H1 (cell line): ENCODE data around the gene CRADD. TPM values are rescaled to one million over a fixed set of nuclear protein-coding genes. Genes with fewer than 3 reads are reported as not detected.

Source experiments
- CTCF ChIA-PET: fragments of 300-600 bp; sonication (Branson Sonifier 250); formaldehyde crosslinking; loops from one replicate; lab custom pipeline; 2021; ENCODE audit not compliant: partially characterized antibody; lab: Charles Lee
- POLR2A ChIA-PET: fragments of 300-600 bp; sonication (Branson Sonifier 250); formaldehyde crosslinking; loops from one replicate; lab custom pipeline; 2021; ENCODE audit warnings: inconsistent platforms; ENCODE audit not compliant: partially characterized antibody; lab: Charles Lee
- DNase-seq, 2 experiments: peaks; one replicate each; pipeline versions ENCODE4 v3.0.0 to v3.0.0-alpha.2; 2010 to 2022; ENCODE audit warnings: low spot score in 2 of 2, low read depth in 1 of 2, mixed read lengths in 1 of 2
- FAIRE-seq: peaks from 2 replicates; lab custom pipeline; 2011; peaks lifted over from hg19 to GRCh38; lab: Jason Lieb, UNC
- H2AFZ ChIP-seq: 2 replicates; pipeline ENCODE4 v1.8.1; 2012; ENCODE audit warnings: low read length, inconsistent platforms
- H2AK5ac ChIP-seq: 2 replicates; pipeline ENCODE4 v1.6.1; 2013; ENCODE audit warnings: low read depth, low read length
- H2BK120ac ChIP-seq: replicated peaks from 2 replicates; pipeline ENCODE3; 2013; ENCODE audit warnings: low read depth, low read length, inconsistent platforms
- H2BK12ac ChIP-seq: 2 replicates; pipeline ENCODE4 v1.6.1; 2013; ENCODE audit warnings: low read depth, low read length
- H2BK15ac ChIP-seq: 2 replicates; pipeline ENCODE4 v1.6.1; 2013; ENCODE audit warnings: low read length
- H2BK20ac ChIP-seq: 2 replicates; pipeline ENCODE4 v1.6.1; 2013; ENCODE audit warnings: low read length
- H2BK5ac ChIP-seq: 2 replicates; pipeline ENCODE4 v1.6.1; 2013; ENCODE audit warnings: low read depth, low read length
- H3K14ac ChIP-seq: 2 replicates; pipeline ENCODE4 v1.6.1; 2013; ENCODE audit warnings: inconsistent platforms; ENCODE audit not compliant: insufficient read length
- H3K18ac ChIP-seq: 2 replicates; pipeline ENCODE4 v1.6.1; 2013; ENCODE audit warnings: low read length; ENCODE audit errors: extremely low read depth
- H3K23ac ChIP-seq: 2 replicates; pipeline ENCODE4 v1.6.1; 2013; ENCODE audit warnings: inconsistent platforms; ENCODE audit not compliant: insufficient read length
- H3K23me2 ChIP-seq: 2 replicates; pipeline ENCODE4 v1.6.1; 2013; ENCODE audit warnings: low read depth, low read length
- H3K27ac ChIP-seq: 2 replicates; pipeline ENCODE4 v1.6.1; 2011; ENCODE audit warnings: low read depth, low read length, inconsistent platforms
- H3K27me3 ChIP-seq, 4 experiments: replicated peaks in 1 of 4; 1 replicate in 1 of 4; 2 replicates in 3 of 4; pipeline versions ENCODE4 v1.6.1 to v1.8.1; 2011 to 2013; ENCODE audit warnings: low read length in 3 of 4, mild to moderate bottlenecking in 3 of 4, inconsistent platforms in 2 of 4, mixed read lengths in 2 of 4, moderate library complexity in 1 of 4; ENCODE audit not compliant: control insufficient read depth in 3 of 4, insufficient read depth in 3 of 4; ENCODE audit errors: extremely low read depth in 1 of 4
- H3K36me3 ChIP-seq, 4 experiments: 2 replicates each; pipeline versions ENCODE4 v1.6.1 to v1.8.1; 2011 to 2013; ENCODE audit warnings: mild to moderate bottlenecking in 4 of 4, low read length in 3 of 4, moderate library complexity in 2 of 4, control low read depth in 1 of 4, inconsistent platforms in 1 of 4; ENCODE audit not compliant: insufficient read depth in 4 of 4, control insufficient read depth in 2 of 4
- H3K4ac ChIP-seq: replicated peaks from 2 replicates; pipeline ENCODE3; 2013; ENCODE audit warnings: low read length, low read depth, mixed read lengths, inconsistent platforms; ENCODE audit not compliant: insufficient read length
- H3K4me1 ChIP-seq, 4 experiments: replicated peaks in 1 of 4; 1 replicate in 1 of 4; 2 replicates in 3 of 4; pipeline versions ENCODE4 v1.6.1 to v1.8.1; 2011 to 2013; ENCODE audit warnings: low read length in 3 of 4, inconsistent platforms in 2 of 4, mixed read lengths in 1 of 4; ENCODE audit not compliant: insufficient read depth in 4 of 4, control insufficient read depth in 3 of 4
- H3K4me2 ChIP-seq, 2 experiments: 2 replicates each; pipeline versions ENCODE4 v1.6.1 to v1.8.1; 2011 to 2013; ENCODE audit warnings: low read depth in 2 of 2, low read length in 2 of 2, control low read depth in 1 of 2, inconsistent platforms in 1 of 2, mild to moderate bottlenecking in 1 of 2; ENCODE audit not compliant: insufficient read depth in 1 of 2
- H3K4me3 ChIP-seq, 4 experiments: fragments of 200-600, 300-600 bp in 1 of 4; sonication (generic), shearing (Covaris generic), sonication (Bioruptor Twin) in 1 of 4; 2 replicates each; pipeline versions ENCODE4 v1.5.1 to v1.8.1; 2011 to 2016; ENCODE audit warnings: low read length in 4 of 4, low read depth in 3 of 4, control low read depth in 2 of 4, inconsistent platforms in 2 of 4, mild to moderate bottlenecking in 2 of 4, mixed read lengths in 1 of 4, moderate library complexity in 1 of 4; ENCODE audit not compliant: insufficient read depth in 2 of 4; ENCODE audit errors: extremely low read depth in 1 of 4
- H3K56ac ChIP-seq: replicated peaks from 2 replicates; pipeline ENCODE3; 2013; ENCODE audit warnings: low read depth, mild to moderate bottlenecking, mixed read lengths, low read length, inconsistent platforms; ENCODE audit not compliant: insufficient read length
- H3K79me1 ChIP-seq: 2 replicates; pipeline ENCODE4 v1.6.1; 2013; ENCODE audit warnings: low read depth, low read length, control low read depth
- H3K79me2 ChIP-seq, 2 experiments: 2 replicates each; pipeline versions ENCODE4 v1.6.1 to v1.8.1; 2012 to 2013; ENCODE audit warnings: low read length in 2 of 2, mild to moderate bottlenecking in 2 of 2, inconsistent platforms in 1 of 2; ENCODE audit not compliant: insufficient read depth in 2 of 2, control insufficient read depth in 1 of 2
- H3K9ac ChIP-seq, 4 experiments: replicated peaks in 1 of 4; 1 replicate in 1 of 4; 2 replicates in 3 of 4; pipeline versions ENCODE4 v1.6.1 to v1.8.1; 2011 to 2013; ENCODE audit warnings: low read depth in 3 of 4, low read length in 3 of 4, control low read depth in 2 of 4, mild to moderate bottlenecking in 2 of 4, moderate library complexity in 2 of 4, inconsistent platforms in 1 of 4; ENCODE audit errors: extremely low read depth in 1 of 4
- H3K9me3 ChIP-seq, 2 experiments: 2 replicates each; pipeline versions ENCODE4 v1.6.1 to v1.8.1; 2012 to 2013; ENCODE audit warnings: mild to moderate bottlenecking in 2 of 2, moderate library complexity in 2 of 2, control low read depth in 1 of 2, inconsistent platforms in 1 of 2, low read depth in 1 of 2, low read length in 1 of 2, mixed read lengths in 1 of 2; ENCODE audit not compliant: insufficient read depth in 2 of 2
- H4K20me1 ChIP-seq, 2 experiments: replicated peaks in 1 of 2; 2 replicates each; pipeline versions ENCODE3 to v1.8.1; 2011 to 2013; ENCODE audit warnings: inconsistent platforms in 2 of 2, low read length in 2 of 2, mild to moderate bottlenecking in 1 of 2; ENCODE audit not compliant: insufficient read depth in 2 of 2, control insufficient read depth in 1 of 2
- H4K5ac ChIP-seq: 2 replicates; pipeline ENCODE4 v1.6.1; 2013; ENCODE audit warnings: low read length, low read depth, mixed read lengths, inconsistent platforms; ENCODE audit not compliant: insufficient read length
- H4K8ac ChIP-seq: 2 replicates; pipeline ENCODE4 v1.8.0; 2013; ENCODE audit warnings: mild to moderate bottlenecking, moderate library complexity, low read length, inconsistent platforms; ENCODE audit not compliant: insufficient read depth; ENCODE audit errors: extremely low read depth
- H4K91ac ChIP-seq: replicated peaks from 2 replicates; pipeline ENCODE3; 2013; ENCODE audit warnings: low read length, mixed read lengths, inconsistent platforms; ENCODE audit not compliant: insufficient read length
- ASH2L ChIP-seq: fragments of 200-600, 300-600 bp; sonication (generic); IDR thresholded peaks from one replicate; pipeline ENCODE4 v1.7.1; 2017; ENCODE audit warnings: low read length
- CBX5 ChIP-seq: fragments of 300-800, 300-1000 bp; sonication (generic); IDR thresholded peaks from 2 replicates; pipeline ENCODE4 v1.7.1; 2016; ENCODE audit warnings: antibody characterized with exemption, low read length, low read depth
- CTBP2 ChIP-seq: IDR thresholded peaks from 2 replicates; pipeline ENCODE4 v1.7.0; 2011; ENCODE audit warnings: borderline replicate concordance, mild to moderate bottlenecking, moderate library complexity, mixed read lengths, low read length; ENCODE audit not compliant: insufficient read depth, insufficient read length
- FOSL1 ChIP-seq: IDR thresholded peaks from 2 replicates; pipeline ENCODE4 v1.6.1; 2011; ENCODE audit warnings: mild to moderate bottlenecking, low read depth, low read length, moderate library complexity; ENCODE audit not compliant: insufficient read depth
- GABPA ChIP-seq: IDR thresholded peaks from 2 replicates; pipeline ENCODE4 v1.6.1; 2011; ENCODE audit warnings: mild to moderate bottlenecking, low read length, moderate library complexity, borderline replicate concordance; ENCODE audit not compliant: insufficient read depth
- GTF2F1 ChIP-seq: IDR thresholded peaks from 2 replicates; pipeline ENCODE4 v1.6.1; 2012; ENCODE audit warnings: low read depth, low read length, improper control_type of control experiment, borderline replicate concordance
- HDAC6 ChIP-seq: IDR thresholded peaks from one replicate; pipeline ENCODE4 v1.7.1; 2012; ENCODE audit warnings: low read depth, mild to moderate bottlenecking, inconsistent platforms, low read length, moderate library complexity
- JUND ChIP-seq: IDR thresholded peaks from 2 replicates; pipeline ENCODE4 v1.6.1; 2011; ENCODE audit warnings: mild to moderate bottlenecking, improper control_type of control experiment, low read length
- KDM1A ChIP-seq: fragments of 200-600, 300-600 bp; sonication (generic); IDR thresholded peaks from 2 replicates; pipeline ENCODE4 v1.7.1; 2016; ENCODE audit warnings: mild to moderate bottlenecking, low read length, borderline replicate concordance
- KDM4A ChIP-seq: IDR thresholded peaks from one replicate; pipeline ENCODE4 v1.7.1; 2012; ENCODE audit warnings: low read depth, mild to moderate bottlenecking, moderate library complexity, low read length, inconsistent platforms; ENCODE audit not compliant: severe bottlenecking
- NANOG ChIP-seq: IDR thresholded peaks from 2 replicates; pipeline ENCODE4 v1.6.1; 2011; ENCODE audit warnings: low read length, low read depth, mild to moderate bottlenecking, inconsistent platforms; ENCODE audit not compliant: insufficient read depth, poor library complexity, severe bottlenecking
- POLR2AphosphoS5 ChIP-seq: IDR thresholded peaks from 2 replicates; pipeline ENCODE4 v1.6.1; 2011; ENCODE audit warnings: low read depth, low read length
- SUZ12 ChIP-seq: fragments of 200-600 bp; sonication (generic); IDR thresholded peaks from 2 replicates; pipeline ENCODE4 v1.6.1; 2012; ENCODE audit warnings: mild to moderate bottlenecking, inconsistent platforms, low read length, moderate library complexity, mixed read lengths
- TAF1 ChIP-seq: IDR thresholded peaks from 2 replicates; pipeline ENCODE4 v1.6.1; 2011; ENCODE audit warnings: mild to moderate bottlenecking, low read depth, low read length
- TAF7 ChIP-seq: optimal IDR thresholded peaks from 2 replicates; pipeline ENCODE3; 2011; ENCODE audit warnings: low read depth, mild to moderate bottlenecking, inconsistent platforms, low read length, moderate library complexity, borderline replicate concordance
- WGBS, 2 experiments: shearing (Covaris generic) in 1 of 2; methylation state at CpG; one replicate each; pipeline versions ENCODE4 v1.1.6 to v1.1.7; 2013 to 2015; ENCODE audit warnings: low lambda C conversion rate in 2 of 2, mixed read lengths in 2 of 2, inconsistent platforms in 1 of 2, low coverage in 1 of 2, missing lambda C conversion rate in 1 of 2; ENCODE audit not compliant: insufficient replicate concordance in 2 of 2, insufficient coverage in 1 of 2, insufficient read length in 1 of 2; ENCODE audit errors: extremely low coverage in 1 of 2, missing lambda C conversion rate in 1 of 2; 5-methylcytosine and 5-hydroxymethylcytosine counted together
- polyA plus RNA-seq, 7 experiments: library from polyadenylated mRNA; depleted of rRNA in 3 of 7; stranded (reverse) in 5 of 7; unstranded in 2 of 7; fragments of >200 nt in 5 of 7; fragments of 200-250 nt in 2 of 7; gene quantifications; 1 replicate in 5 of 7; 2 replicates in 1 of 7; 4 replicates in 1 of 7; pipeline versions ENCODE4 v1.2.1 to v1.2.3, GENCODE V29; 2011 to 2013; ENCODE audit warnings: missing spikeins in 2 of 7, mixed read lengths in 2 of 7
- total RNA-seq: library from RNA; stranded (reverse); fragmentation: NEBNext Ultra II Directional; extraction: Animal tissue kit (Norgen Biotek cat#: 25700); gene quantifications from 2 replicates; pipeline ENCODE4 v1.2.1, GENCODE V29; 2021

The CRADD gene
- total and polyA plus RNA-seq, 2 of the 8 experiments (the other 6 are each of a cell fraction or from before 2014, with no cell fraction given), result 8.1 to 15.4 TPM

- Histone ChIP-seq H4K5ac (no peak overlapping the region), H2AK5ac (no peak overlapping the region), H2BK5ac (no peak overlapping the region), H3K27ac (no peak overlapping the region), H3K4ac (no peak overlapping the region), H3K23ac (no peak overlapping the region), H3K18ac (no peak overlapping the region), H2AFZ (no peak overlapping the region), H3K4me1 (no peaks in the 10 kb centered on the region), H3K4me2 (no peak overlapping the region), H2BK15ac (no peak overlapping the region), H3K27me3 (no peaks in the 10 kb centered on the region), H4K91ac (no peak overlapping the region), H3K79me1 (no peaks in the 10 kb centered on the region), H2BK12ac (no peak overlapping the region), H2BK20ac (no peak overlapping the region), H3K14ac (no peak overlapping the region), H3K9ac (no peak overlapping the region), H2BK120ac (no peak overlapping the region), H3K79me2 (no peaks in the 10 kb centered on the region), H3K9me3 (0 out of 4 replicates have a peak, but pooled peaks cover 0 to 8% of the 10 kb centered on the region in 2 experiments), H3K36me3 (no peaks in the 10 kb centered on the region), H3K56ac (no peak overlapping the region), H3K23me2 (no peaks in the 10 kb centered on the region), H4K20me1 (no peaks in the 10 kb centered on the region), H4K8ac (no peak overlapping the region), H3K4me3 (no peak overlapping the region)
- no peak for FAIRE-seq
- WGBS, 2 experiments, result 84% methylated on average over 4 of the region's 4 CpGs; no CpG with 5 or more reads in 1 of the 2 experiments
- ChIA-PET POLR2A (no interaction called here), CTCF (interaction anchor here (0.6 kb wide), 1 partner anchor 279 kb away, joined by 3 read pairs; no protein-coding TSS in a partner anchor)
- DNase-seq, result no peak
- TF ChIP-seq JUND (no peak), GTF2F1 (no peak), NANOG (no peak), GABPA (no peak), HDAC6 (no peak), KDM4A (no peak), TAF1 (no peak), CTBP2 (no peak), KDM1A (no peak), POLR2AphosphoS5 (no peak), SUZ12 (no peak), TAF7 (no peak), CBX5 (no peak), ASH2L (no peak), FOSL1 (no peak)
These were observed 225.0 kb downstream of the CRADD start for GRCh38 chr12:93902192-93902591.
